H1 (cell line): ENCODE data around the gene PDGFD. TPM values are rescaled to one million over a fixed set of nuclear protein-coding genes. Genes with fewer than 3 reads are reported as not detected.

Source experiments
- CTCF ChIA-PET: fragments of 300-600 bp; sonication (Branson Sonifier 250); formaldehyde crosslinking; loops from one replicate; lab custom pipeline; 2021; ENCODE audit not compliant: partially characterized antibody; lab: Charles Lee
- POLR2A ChIA-PET: fragments of 300-600 bp; sonication (Branson Sonifier 250); formaldehyde crosslinking; loops from one replicate; lab custom pipeline; 2021; ENCODE audit warnings: inconsistent platforms; ENCODE audit not compliant: partially characterized antibody; lab: Charles Lee
- DNase-seq, 2 experiments: peaks; one replicate each; pipeline versions ENCODE4 v3.0.0 to v3.0.0-alpha.2; 2010 to 2022; ENCODE audit warnings: low spot score in 2 of 2, low read depth in 1 of 2, mixed read lengths in 1 of 2
- FAIRE-seq: peaks from 2 replicates; lab custom pipeline; 2011; peaks lifted over from hg19 to GRCh38; lab: Jason Lieb, UNC
- H2AFZ ChIP-seq: 2 replicates; pipeline ENCODE4 v1.8.1; 2012; ENCODE audit warnings: low read length, inconsistent platforms
- H2AK5ac ChIP-seq: 2 replicates; pipeline ENCODE4 v1.6.1; 2013; ENCODE audit warnings: low read depth, low read length
- H2BK120ac ChIP-seq: replicated peaks from 2 replicates; pipeline ENCODE3; 2013; ENCODE audit warnings: low read depth, low read length, inconsistent platforms
- H2BK12ac ChIP-seq: 2 replicates; pipeline ENCODE4 v1.6.1; 2013; ENCODE audit warnings: low read depth, low read length
- H2BK15ac ChIP-seq: 2 replicates; pipeline ENCODE4 v1.6.1; 2013; ENCODE audit warnings: low read length
- H2BK20ac ChIP-seq: 2 replicates; pipeline ENCODE4 v1.6.1; 2013; ENCODE audit warnings: low read length
- H2BK5ac ChIP-seq: 2 replicates; pipeline ENCODE4 v1.6.1; 2013; ENCODE audit warnings: low read depth, low read length
- H3K14ac ChIP-seq: 2 replicates; pipeline ENCODE4 v1.6.1; 2013; ENCODE audit warnings: inconsistent platforms; ENCODE audit not compliant: insufficient read length
- H3K18ac ChIP-seq: 2 replicates; pipeline ENCODE4 v1.6.1; 2013; ENCODE audit warnings: low read length; ENCODE audit errors: extremely low read depth
- H3K23ac ChIP-seq: 2 replicates; pipeline ENCODE4 v1.6.1; 2013; ENCODE audit warnings: inconsistent platforms; ENCODE audit not compliant: insufficient read length
- H3K23me2 ChIP-seq: 2 replicates; pipeline ENCODE4 v1.6.1; 2013; ENCODE audit warnings: low read depth, low read length
- H3K27ac ChIP-seq: 2 replicates; pipeline ENCODE4 v1.6.1; 2011; ENCODE audit warnings: low read depth, low read length, inconsistent platforms
- H3K27me3 ChIP-seq, 4 experiments: replicated peaks in 1 of 4; 1 replicate in 1 of 4; 2 replicates in 3 of 4; pipeline versions ENCODE4 v1.6.1 to v1.8.1; 2011 to 2013; ENCODE audit warnings: low read length in 3 of 4, mild to moderate bottlenecking in 3 of 4, inconsistent platforms in 2 of 4, mixed read lengths in 2 of 4, moderate library complexity in 1 of 4; ENCODE audit not compliant: control insufficient read depth in 3 of 4, insufficient read depth in 3 of 4; ENCODE audit errors: extremely low read depth in 1 of 4
- H3K36me3 ChIP-seq, 4 experiments: 2 replicates each; pipeline versions ENCODE4 v1.6.1 to v1.8.1; 2011 to 2013; ENCODE audit warnings: mild to moderate bottlenecking in 4 of 4, low read length in 3 of 4, moderate library complexity in 2 of 4, control low read depth in 1 of 4, inconsistent platforms in 1 of 4; ENCODE audit not compliant: insufficient read depth in 4 of 4, control insufficient read depth in 2 of 4
- H3K4ac ChIP-seq: replicated peaks from 2 replicates; pipeline ENCODE3; 2013; ENCODE audit warnings: low read length, low read depth, mixed read lengths, inconsistent platforms; ENCODE audit not compliant: insufficient read length
- H3K4me1 ChIP-seq, 4 experiments: replicated peaks in 1 of 4; 1 replicate in 1 of 4; 2 replicates in 3 of 4; pipeline versions ENCODE4 v1.6.1 to v1.8.1; 2011 to 2013; ENCODE audit warnings: low read length in 3 of 4, inconsistent platforms in 2 of 4, mixed read lengths in 1 of 4; ENCODE audit not compliant: insufficient read depth in 4 of 4, control insufficient read depth in 3 of 4
- H3K4me2 ChIP-seq, 2 experiments: 2 replicates each; pipeline versions ENCODE4 v1.6.1 to v1.8.1; 2011 to 2013; ENCODE audit warnings: low read depth in 2 of 2, low read length in 2 of 2, control low read depth in 1 of 2, inconsistent platforms in 1 of 2, mild to moderate bottlenecking in 1 of 2; ENCODE audit not compliant: insufficient read depth in 1 of 2
- H3K4me3 ChIP-seq, 4 experiments: fragments of 200-600, 300-600 bp in 1 of 4; sonication (generic), shearing (Covaris generic), sonication (Bioruptor Twin) in 1 of 4; 2 replicates each; pipeline versions ENCODE4 v1.5.1 to v1.8.1; 2011 to 2016; ENCODE audit warnings: low read length in 4 of 4, low read depth in 3 of 4, control low read depth in 2 of 4, inconsistent platforms in 2 of 4, mild to moderate bottlenecking in 2 of 4, mixed read lengths in 1 of 4, moderate library complexity in 1 of 4; ENCODE audit not compliant: insufficient read depth in 2 of 4; ENCODE audit errors: extremely low read depth in 1 of 4
- H3K56ac ChIP-seq: replicated peaks from 2 replicates; pipeline ENCODE3; 2013; ENCODE audit warnings: low read depth, mild to moderate bottlenecking, mixed read lengths, low read length, inconsistent platforms; ENCODE audit not compliant: insufficient read length
- H3K79me1 ChIP-seq: 2 replicates; pipeline ENCODE4 v1.6.1; 2013; ENCODE audit warnings: low read depth, low read length, control low read depth
- H3K79me2 ChIP-seq, 2 experiments: 2 replicates each; pipeline versions ENCODE4 v1.6.1 to v1.8.1; 2012 to 2013; ENCODE audit warnings: low read length in 2 of 2, mild to moderate bottlenecking in 2 of 2, inconsistent platforms in 1 of 2; ENCODE audit not compliant: insufficient read depth in 2 of 2, control insufficient read depth in 1 of 2
- H3K9ac ChIP-seq, 4 experiments: replicated peaks in 1 of 4; 1 replicate in 1 of 4; 2 replicates in 3 of 4; pipeline versions ENCODE4 v1.6.1 to v1.8.1; 2011 to 2013; ENCODE audit warnings: low read depth in 3 of 4, low read length in 3 of 4, control low read depth in 2 of 4, mild to moderate bottlenecking in 2 of 4, moderate library complexity in 2 of 4, inconsistent platforms in 1 of 4; ENCODE audit errors: extremely low read depth in 1 of 4
- H3K9me3 ChIP-seq, 2 experiments: 2 replicates each; pipeline versions ENCODE4 v1.6.1 to v1.8.1; 2012 to 2013; ENCODE audit warnings: mild to moderate bottlenecking in 2 of 2, moderate library complexity in 2 of 2, control low read depth in 1 of 2, inconsistent platforms in 1 of 2, low read depth in 1 of 2, low read length in 1 of 2, mixed read lengths in 1 of 2; ENCODE audit not compliant: insufficient read depth in 2 of 2
- H4K20me1 ChIP-seq, 2 experiments: replicated peaks in 1 of 2; 2 replicates each; pipeline versions ENCODE3 to v1.8.1; 2011 to 2013; ENCODE audit warnings: inconsistent platforms in 2 of 2, low read length in 2 of 2, mild to moderate bottlenecking in 1 of 2; ENCODE audit not compliant: insufficient read depth in 2 of 2, control insufficient read depth in 1 of 2
- H4K5ac ChIP-seq: 2 replicates; pipeline ENCODE4 v1.6.1; 2013; ENCODE audit warnings: low read length, low read depth, mixed read lengths, inconsistent platforms; ENCODE audit not compliant: insufficient read length
- H4K8ac ChIP-seq: 2 replicates; pipeline ENCODE4 v1.8.0; 2013; ENCODE audit warnings: mild to moderate bottlenecking, moderate library complexity, low read length, inconsistent platforms; ENCODE audit not compliant: insufficient read depth; ENCODE audit errors: extremely low read depth
- H4K91ac ChIP-seq: replicated peaks from 2 replicates; pipeline ENCODE3; 2013; ENCODE audit warnings: low read length, mixed read lengths, inconsistent platforms; ENCODE audit not compliant: insufficient read length
- BCL11A ChIP-seq, 2 experiments: IDR thresholded peaks; one replicate each; pipeline ENCODE4 v1.6.1; 2011; ENCODE audit warnings: low read depth in 2 of 2, low read length in 2 of 2, mild to moderate bottlenecking in 2 of 2
- CTBP2 ChIP-seq: IDR thresholded peaks from 2 replicates; pipeline ENCODE4 v1.7.0; 2011; ENCODE audit warnings: borderline replicate concordance, mild to moderate bottlenecking, moderate library complexity, mixed read lengths, low read length; ENCODE audit not compliant: insufficient read depth, insufficient read length
- FOSL1 ChIP-seq: IDR thresholded peaks from 2 replicates; pipeline ENCODE4 v1.6.1; 2011; ENCODE audit warnings: mild to moderate bottlenecking, low read depth, low read length, moderate library complexity; ENCODE audit not compliant: insufficient read depth
- NRF1 ChIP-seq: IDR thresholded peaks from 2 replicates; pipeline ENCODE4 v1.6.1; 2011; ENCODE audit warnings: mild to moderate bottlenecking, low read depth, low read length, improper control_type of control experiment
- RAD21 ChIP-seq, 2 experiments: IDR thresholded peaks in 1 of 2; conservative IDR thresholded peaks in 1 of 2; 2 replicates each; pipeline ENCODE4 v1.6.1; 2011; ENCODE audit warnings: low read depth in 2 of 2, low read length in 2 of 2, improper control_type of control experiment in 1 of 2, inconsistent platforms in 1 of 2, mild to moderate bottlenecking in 1 of 2, moderate library complexity in 1 of 2
- RNF2 ChIP-seq: fragments of 200-900, 300-1000 bp; sonication (generic); IDR thresholded peaks from 2 replicates; pipeline ENCODE4 v1.7.1; 2016; ENCODE audit warnings: borderline replicate concordance, low read depth, mild to moderate bottlenecking, antibody characterized with exemption, low read length; ENCODE audit not compliant: poor library complexity, severe bottlenecking; ENCODE audit errors: missing control alignments
- RXRA ChIP-seq: IDR thresholded peaks from 2 replicates; pipeline ENCODE4 v1.6.1; 2011; ENCODE audit warnings: low read depth, mild to moderate bottlenecking, low read length, moderate library complexity; ENCODE audit not compliant: insufficient read depth
- TBP ChIP-seq: IDR thresholded peaks from 2 replicates; pipeline ENCODE4 v1.6.1; 2011; ENCODE audit warnings: low read depth, low read length, improper control_type of control experiment
- TEAD4 ChIP-seq: IDR thresholded peaks from 2 replicates; pipeline ENCODE4 v1.6.1; 2012; ENCODE audit warnings: low read depth, low read length, inconsistent platforms, mixed read lengths
- polyA plus RNA-seq, 7 experiments: library from polyadenylated mRNA; depleted of rRNA in 3 of 7; stranded (reverse) in 5 of 7; unstranded in 2 of 7; fragments of >200 nt in 5 of 7; fragments of 200-250 nt in 2 of 7; gene quantifications; 1 replicate in 5 of 7; 2 replicates in 1 of 7; 4 replicates in 1 of 7; pipeline versions ENCODE4 v1.2.1 to v1.2.3, GENCODE V29; 2011 to 2013; ENCODE audit warnings: missing spikeins in 2 of 7, mixed read lengths in 2 of 7
- total RNA-seq: library from RNA; stranded (reverse); fragmentation: NEBNext Ultra II Directional; extraction: Animal tissue kit (Norgen Biotek cat#: 25700); gene quantifications from 2 replicates; pipeline ENCODE4 v1.2.1, GENCODE V29; 2021
- TF ChIP-seq, protein P1 (sequence below): IDR thresholded peaks from 2 replicates; pipeline ENCODE4 v1.6.1; 2012; ENCODE audit warnings: inconsistent platforms
- TF ChIP-seq, protein P2 (sequence below), 3 experiments: IDR thresholded peaks; 1 replicate in 2 of 3; 2 replicates in 1 of 3; pipeline versions ENCODE4 v1.5.1 to v1.6.1; 2011; ENCODE audit warnings: low read length in 3 of 3, mild to moderate bottlenecking in 3 of 3, inconsistent platforms in 2 of 3, low read depth in 1 of 3, moderate library complexity in 1 of 3; ENCODE audit not compliant: insufficient read depth in 1 of 3; ENCODE audit errors: control extremely low read depth in 1 of 3

Gene PDGFD
- total and polyA plus RNA-seq, 2 of the 8 experiments (the other 6 are each of a cell fraction or from before 2014, with no cell fraction given), result 1.1 to 3.9 TPM

DNA sequence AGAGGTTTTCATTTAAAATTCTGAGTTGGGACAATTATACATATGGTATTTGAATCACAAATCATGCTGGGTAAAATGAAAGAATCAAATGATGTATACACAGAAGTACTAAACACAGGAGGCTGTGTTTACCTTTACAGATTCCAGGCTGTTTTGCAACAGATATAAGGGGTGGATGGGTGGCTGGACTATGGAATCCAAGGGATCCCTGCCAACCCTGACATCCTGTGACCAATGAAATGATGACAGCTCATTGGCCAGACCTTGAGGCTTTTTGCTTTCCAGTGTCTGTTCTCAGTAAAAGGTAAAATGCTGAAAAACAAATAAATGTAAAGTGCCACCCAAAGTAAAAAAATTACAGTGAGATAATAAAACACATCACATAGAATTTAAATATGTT is 130.8 kb downstream of the PDGFD start:
- no peaks in the 10 kb centered on the region for H3K4me1 ChIP-seq
- H3K18ac ChIP-seq, result no peak overlapping the region
- no peaks in the 10 kb centered on the region for H3K79me2 ChIP-seq
- H3K23me2 ChIP-seq, result no peaks in the 10 kb centered on the region
- FAIRE-seq, result no peak
- H2BK20ac ChIP-seq, result no peak overlapping the region
- H3K14ac ChIP-seq, result no peak overlapping the region
- no peak overlapping the region for H3K9ac ChIP-seq
- no peaks in the 10 kb centered on the region for H4K20me1 ChIP-seq
- H2AK5ac ChIP-seq, result no peak overlapping the region
- no peak for DNase-seq
- no peak overlapping the region for H4K8ac ChIP-seq
- H3K27ac ChIP-seq, result no peak overlapping the region
- H2BK15ac ChIP-seq, result no peak overlapping the region
- no peak overlapping the region for H3K4ac ChIP-seq
- H3K79me1 ChIP-seq, result no peaks in the 10 kb centered on the region
- no peaks in the 10 kb centered on the region for H3K36me3 ChIP-seq
- H2BK120ac ChIP-seq, result no peak overlapping the region
- H2BK12ac ChIP-seq, result no peak overlapping the region
- H2AFZ ChIP-seq, result no peak overlapping the region
- no peaks in the 10 kb centered on the region for H3K27me3 ChIP-seq
- H3K4me2 ChIP-seq, result no peak overlapping the region
- CTCF ChIA-PET, result no interaction called here
- no peak overlapping the region for H3K4me3 ChIP-seq
- peaks cover 0 to 2% of the 10 kb centered on the region in 2 experiments; a peak in 1 of 4 replicates for H3K9me3 ChIP-seq
- POLR2A ChIA-PET, result no interaction called here
- H4K5ac ChIP-seq, result no peak overlapping the region
- no peak overlapping the region for H4K91ac ChIP-seq
- H3K56ac ChIP-seq, result no peak overlapping the region
- no peak overlapping the region for H3K23ac ChIP-seq
- H2BK5ac ChIP-seq, result no peak overlapping the region
- TF ChIP-seq CTBP2 (no peak), NRF1 (no peak), RXRA (no peak), BCL11A (IDR thresholded peaks at IDR 0.05; ENCODE audit: low read depth in 2 of 2, low read length in 2 of 2) (no peak), TEAD4 (no peak), TBP (no peak), RNF2 (no peak), FOSL1 (no peak), RAD21 (IDR thresholded peaks at IDR 0.05 in 1 of 2, conservative IDR thresholded peaks at IDR 0.05 in 1 of 2; ENCODE audit: low read depth in 2 of 2, low read length in 2 of 2) (no peak)
- TF ChIP-seq, protein P1, sequence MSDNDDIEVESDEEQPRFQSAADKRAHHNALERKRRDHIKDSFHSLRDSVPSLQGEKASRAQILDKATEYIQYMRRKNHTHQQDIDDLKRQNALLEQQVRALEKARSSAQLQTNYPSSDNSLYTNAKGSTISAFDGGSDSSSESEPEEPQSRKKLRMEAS, result no peak
- TF ChIP-seq, protein P2, sequence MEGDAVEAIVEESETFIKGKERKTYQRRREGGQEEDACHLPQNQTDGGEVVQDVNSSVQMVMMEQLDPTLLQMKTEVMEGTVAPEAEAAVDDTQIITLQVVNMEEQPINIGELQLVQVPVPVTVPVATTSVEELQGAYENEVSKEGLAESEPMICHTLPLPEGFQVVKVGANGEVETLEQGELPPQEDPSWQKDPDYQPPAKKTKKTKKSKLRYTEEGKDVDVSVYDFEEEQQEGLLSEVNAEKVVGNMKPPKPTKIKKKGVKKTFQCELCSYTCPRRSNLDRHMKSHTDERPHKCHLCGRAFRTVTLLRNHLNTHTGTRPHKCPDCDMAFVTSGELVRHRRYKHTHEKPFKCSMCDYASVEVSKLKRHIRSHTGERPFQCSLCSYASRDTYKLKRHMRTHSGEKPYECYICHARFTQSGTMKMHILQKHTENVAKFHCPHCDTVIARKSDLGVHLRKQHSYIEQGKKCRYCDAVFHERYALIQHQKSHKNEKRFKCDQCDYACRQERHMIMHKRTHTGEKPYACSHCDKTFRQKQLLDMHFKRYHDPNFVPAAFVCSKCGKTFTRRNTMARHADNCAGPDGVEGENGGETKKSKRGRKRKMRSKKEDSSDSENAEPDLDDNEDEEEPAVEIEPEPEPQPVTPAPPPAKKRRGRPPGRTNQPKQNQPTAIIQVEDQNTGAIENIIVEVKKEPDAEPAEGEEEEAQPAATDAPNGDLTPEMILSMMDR (IDR thresholded peaks at IDR 0.05; ENCODE audit: control extremely low read depth in 1 of 3, insufficient read depth in 1 of 3, low read depth in 1 of 3, low read length in 3 of 3), result no peak
